ENCODE measurements around the gene COL27A1.

The COL27A1 gene

DNA sequence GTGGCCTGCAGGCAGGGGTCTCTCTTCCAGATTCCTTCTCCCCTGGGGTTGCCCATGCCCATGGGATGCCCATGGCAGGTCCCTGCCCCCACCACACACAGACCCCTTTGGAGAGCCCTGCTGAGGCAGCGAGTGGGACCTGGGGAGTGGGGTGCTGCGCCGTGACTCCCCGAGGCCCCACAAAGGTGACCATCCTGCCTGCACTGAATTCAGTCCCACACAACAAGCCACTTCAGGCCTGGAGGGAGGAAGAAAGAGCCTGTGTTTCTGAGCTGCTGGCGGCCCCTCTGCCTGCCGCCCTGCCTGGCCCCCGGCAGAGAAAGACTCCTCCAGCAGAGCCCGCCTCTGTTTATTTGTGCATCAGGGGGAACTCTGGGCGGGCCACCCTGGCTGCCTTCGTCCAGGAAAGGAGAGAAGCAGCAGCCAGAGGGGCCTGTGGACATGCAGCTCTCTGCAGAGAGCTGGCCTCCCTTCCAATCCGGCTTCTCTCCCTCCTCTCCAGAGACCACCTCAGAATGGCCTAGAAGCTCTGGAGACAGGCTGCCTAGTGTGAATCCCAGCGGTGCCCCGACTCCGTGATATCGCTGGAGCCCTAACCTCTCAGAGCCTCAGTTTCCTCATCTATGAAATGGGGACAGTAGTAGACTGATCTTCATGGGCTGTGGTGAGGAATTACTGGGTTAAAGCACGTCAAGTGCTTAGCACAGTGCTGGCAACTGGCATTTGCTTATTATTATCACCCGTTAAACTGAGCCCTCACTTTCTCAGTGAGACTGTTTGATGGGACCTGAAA, 72.9 kb downstream of the COL27A1 start:
- no peak for DNase-seq

DNA sequence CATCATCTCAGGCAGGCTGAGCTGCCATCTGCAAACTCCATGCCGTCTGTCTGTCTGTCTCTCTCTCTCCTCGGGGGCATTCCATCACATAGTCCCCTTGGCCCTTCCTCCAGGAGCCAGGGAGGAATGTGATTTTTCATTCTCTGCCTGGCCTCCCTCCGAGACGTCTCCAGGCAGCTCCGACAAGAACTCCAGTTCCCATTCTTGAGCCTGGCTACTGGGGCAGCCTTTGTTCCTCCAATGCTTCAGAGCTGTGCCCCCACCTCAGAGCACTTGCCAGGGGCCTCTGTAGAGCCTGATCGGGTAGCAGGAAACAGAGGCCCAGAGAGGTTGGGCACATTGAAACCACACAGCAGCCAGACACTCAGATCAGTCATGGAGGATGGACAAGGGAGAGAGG, 74.0 kb downstream of the COL27A1 start:
- no peak for DNase-seq

DNA sequence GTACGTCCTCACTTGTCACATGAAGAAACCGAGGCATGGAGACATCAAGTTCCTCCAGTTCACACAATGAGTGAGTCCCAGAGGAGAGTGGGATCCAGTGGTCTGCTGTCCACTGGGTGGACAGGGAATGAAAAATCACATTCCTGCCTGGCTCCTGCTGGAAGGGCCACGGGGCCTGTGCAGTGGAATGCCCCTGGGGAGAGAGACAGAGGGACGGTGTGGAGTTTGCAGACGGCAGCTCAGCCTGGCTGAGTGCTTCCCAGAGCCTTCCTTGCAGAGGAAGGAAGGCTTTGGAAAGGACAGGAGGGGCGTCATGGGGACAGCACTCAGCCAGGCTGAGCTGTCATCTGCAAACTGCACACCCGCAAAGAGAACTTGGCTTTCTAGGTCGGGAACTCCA, 74.7 kb downstream of the COL27A1 start:
- no peak for DNase-seq

DNA sequence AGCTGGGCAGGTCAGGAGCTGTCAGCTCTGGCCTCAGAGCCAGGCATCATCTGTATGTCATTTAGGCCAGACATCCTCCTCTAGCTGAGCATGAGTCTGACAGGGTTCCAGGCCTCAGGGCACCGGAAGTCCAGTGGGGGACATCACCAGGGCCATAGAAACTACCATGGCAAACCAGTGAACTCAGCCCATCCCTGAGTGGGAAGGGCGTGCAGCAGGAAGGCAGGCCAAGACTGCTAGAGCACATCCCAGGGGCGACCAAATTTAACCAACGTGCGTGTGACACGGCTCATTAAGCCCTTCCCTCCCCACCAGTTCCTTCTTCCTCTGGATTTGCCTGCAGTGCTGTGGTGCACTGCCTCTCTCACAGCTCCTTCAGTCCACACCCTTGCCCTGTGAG, 75.9 kb downstream of the COL27A1 start:
- no peak for DNase-seq

DNA sequence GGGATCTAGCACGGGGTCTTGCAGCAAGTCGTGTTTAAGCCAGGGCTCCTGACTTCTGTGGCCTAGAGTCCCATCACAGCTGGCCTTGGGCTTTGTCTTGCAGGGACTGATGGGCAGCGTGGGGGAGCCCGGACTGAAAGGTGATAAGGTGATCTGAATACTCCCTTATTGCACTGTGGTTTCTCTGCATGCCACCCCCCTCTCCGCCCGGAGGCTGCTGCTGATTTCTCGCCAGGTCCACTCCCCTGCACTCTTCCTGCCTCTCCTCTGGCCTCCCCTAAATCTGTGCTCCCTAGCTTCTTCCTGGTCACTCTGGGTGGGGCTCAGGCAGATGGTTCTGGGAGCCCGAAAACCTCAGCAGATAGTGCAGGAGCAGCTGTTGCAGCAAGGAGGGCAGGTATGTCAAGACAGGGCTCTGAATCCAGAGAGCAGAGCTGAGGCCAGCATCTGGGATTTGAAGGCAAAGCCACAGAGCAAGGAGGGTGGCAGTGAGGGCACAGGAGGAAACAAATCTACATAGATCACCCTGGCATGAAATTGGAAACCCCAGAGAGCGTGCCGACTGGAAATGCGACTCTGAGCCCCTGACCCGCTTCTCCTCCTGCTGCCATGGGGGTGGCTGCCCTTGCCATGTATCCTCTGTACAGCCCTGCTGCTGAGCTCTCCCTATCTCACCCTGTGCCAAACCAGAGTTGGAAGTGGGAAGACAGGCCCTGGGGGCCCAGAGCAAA, 76.5 kb downstream of the COL27A1 start:
- no peak for DNase-seq

DNA sequence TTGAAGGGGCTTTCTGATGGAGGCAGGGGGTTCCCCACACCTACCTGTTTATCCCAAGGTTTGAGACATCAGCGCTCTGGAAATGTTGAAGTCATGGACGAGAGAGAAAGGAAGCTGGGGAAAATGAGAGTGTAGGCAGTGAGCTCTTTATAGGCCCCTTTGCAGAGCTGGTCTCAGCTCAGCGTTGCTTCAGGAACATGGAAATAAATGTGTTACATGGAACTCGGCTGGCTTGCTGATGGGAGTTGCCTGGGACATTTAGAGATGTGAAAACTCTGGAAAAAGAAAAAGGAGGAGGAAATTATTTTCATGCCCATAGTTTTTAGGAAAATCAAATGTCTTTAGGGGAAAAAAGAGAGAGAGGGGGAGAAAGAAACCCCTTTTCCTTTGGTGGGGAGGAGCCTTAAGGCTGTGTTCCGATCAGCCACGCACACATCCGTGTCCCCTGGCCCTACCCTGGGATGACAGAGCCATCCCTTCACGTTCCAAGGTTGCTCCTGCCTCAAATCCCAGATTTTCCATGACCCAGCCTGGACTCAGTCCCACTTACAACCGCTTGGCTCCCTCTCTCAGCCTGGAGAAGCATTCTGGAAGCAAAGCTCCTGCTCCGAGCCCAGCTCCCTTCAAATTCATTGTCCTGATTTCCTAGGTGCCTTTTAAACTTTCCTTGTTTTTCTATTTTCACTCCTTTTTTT, 78.3 kb downstream of the COL27A1 start:
- no peak for DNase-seq

DNA sequence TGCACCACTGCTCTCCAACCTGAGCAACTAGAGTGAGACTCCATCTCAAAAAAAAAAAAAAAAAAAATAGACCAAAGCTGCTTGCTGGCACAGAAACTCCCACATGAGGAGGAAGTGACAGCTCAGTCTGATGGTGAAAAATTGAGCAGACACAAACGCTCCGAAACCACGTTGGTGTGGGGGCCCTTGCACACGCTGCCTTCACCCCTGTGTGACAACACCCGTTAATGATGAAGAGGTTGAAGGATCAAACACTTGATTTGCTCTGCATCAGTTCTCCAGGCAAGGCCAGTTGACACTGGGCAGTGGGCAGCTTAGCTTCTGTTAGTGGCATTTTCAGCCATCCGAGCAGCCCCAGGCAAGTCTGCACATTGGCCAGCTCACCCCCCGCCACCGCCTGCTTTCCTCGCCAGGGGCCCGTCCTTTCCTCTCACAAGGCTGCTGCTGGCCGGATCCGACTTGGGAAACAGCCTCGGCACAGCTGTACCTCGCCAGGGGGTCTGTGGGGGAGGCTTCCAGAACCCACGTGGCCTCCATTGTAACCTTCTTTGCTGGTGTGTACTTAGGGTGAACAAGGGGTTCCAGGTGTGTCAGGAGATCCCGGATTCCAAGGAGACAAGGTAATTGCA, 79.8 kb downstream of the COL27A1 start:
- no peak for DNase-seq

DNA sequence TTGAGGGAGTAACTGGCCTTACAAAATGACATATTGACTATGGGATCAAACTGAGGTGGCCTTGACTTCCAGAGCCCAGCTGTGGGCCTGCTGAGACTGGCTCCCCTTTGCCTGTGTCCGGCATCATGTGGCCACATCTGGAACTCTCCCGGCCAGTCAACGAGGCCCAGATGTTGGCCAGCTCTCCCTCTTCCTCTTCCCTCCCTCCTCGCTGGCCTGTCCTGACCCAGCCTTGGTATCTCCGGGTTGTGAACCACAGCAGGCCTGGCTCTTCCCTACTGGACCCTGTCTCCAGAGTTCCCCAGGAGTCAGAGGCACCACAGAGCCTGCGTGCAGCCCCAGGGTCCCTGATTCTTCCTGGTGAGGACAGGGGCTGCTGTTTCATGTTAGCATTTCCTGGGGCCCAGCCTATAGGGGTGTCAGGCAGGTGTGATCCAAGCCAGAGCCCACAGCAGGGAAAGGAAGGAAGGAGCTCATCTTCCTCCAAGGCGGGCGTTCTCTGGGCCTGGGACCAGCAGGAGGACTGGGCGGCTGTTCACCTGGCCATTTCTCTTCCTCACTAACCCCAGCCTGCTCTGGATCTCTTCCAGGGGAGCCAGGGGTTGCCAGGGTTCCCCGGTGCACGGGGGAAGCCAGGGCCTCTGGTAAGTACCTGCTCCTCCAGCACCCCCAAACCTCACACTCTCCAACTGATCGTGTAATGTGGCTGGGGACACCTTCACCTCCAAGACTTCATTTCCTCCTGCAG, 81.2 kb downstream of the COL27A1 start:
- no peak for DNase-seq

DNA sequence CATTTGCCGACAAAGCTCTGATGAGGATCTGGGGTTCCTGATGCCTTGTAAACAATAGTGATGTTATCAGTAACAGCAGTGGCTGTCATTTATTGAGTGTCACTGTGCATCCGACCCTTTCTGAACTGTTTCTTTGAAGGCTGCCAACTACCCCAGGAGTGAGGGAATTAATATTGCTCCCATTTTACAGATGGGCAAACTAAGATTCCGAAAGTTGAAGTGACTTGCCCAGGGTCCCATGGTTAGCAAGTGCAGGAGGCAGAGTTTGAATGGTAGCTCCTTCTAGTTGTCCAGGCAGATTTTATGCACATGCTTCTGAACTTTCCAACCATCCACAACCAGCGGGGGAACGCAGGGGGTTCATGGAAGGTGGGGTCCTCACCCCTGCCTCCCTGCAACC, 81.9 kb downstream of the COL27A1 start:
- no peak for DNase-seq

DNA sequence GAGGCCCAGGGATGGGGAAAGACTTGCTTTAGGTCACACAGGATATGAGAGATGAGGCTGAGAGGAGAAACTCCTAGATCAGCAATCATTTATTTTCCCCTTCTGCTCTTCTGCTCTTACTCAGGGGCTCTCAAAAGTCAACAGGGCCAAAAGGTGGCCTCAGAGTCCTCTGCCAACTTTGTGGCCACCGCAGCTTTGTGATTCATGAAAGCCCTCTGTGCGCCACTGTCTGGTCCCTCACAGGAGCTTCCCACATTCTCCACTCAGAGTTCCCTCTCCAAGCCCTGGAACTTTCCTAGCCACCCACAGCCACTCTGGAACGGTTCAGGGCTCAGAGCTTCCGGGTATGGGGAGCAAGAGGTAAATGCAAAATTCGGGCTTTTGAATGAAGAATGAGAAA, 82.4 kb downstream of the COL27A1 start:
- DNase-seq, result no peak

DNA sequence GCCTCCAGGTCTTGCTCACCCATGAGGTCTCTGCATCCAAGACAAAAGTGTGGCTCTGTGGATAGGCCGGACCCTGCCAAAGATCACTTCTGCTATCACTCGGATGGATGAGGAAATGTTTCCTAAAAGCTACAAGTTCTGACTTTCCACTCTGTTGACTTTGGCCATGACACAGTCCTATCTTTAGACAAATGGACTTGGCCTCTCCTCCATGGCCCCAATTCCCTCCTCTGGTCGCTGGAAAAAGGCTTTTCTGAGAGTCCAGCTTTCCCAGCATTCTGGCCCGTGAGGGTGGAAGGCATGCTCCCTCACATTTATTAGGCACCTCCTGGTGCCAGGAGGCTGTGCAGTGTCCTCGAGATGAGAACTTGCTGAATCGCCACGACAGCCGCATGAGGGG, 83.1 kb downstream of the COL27A1 start:
- no peak for DNase-seq

DNA sequence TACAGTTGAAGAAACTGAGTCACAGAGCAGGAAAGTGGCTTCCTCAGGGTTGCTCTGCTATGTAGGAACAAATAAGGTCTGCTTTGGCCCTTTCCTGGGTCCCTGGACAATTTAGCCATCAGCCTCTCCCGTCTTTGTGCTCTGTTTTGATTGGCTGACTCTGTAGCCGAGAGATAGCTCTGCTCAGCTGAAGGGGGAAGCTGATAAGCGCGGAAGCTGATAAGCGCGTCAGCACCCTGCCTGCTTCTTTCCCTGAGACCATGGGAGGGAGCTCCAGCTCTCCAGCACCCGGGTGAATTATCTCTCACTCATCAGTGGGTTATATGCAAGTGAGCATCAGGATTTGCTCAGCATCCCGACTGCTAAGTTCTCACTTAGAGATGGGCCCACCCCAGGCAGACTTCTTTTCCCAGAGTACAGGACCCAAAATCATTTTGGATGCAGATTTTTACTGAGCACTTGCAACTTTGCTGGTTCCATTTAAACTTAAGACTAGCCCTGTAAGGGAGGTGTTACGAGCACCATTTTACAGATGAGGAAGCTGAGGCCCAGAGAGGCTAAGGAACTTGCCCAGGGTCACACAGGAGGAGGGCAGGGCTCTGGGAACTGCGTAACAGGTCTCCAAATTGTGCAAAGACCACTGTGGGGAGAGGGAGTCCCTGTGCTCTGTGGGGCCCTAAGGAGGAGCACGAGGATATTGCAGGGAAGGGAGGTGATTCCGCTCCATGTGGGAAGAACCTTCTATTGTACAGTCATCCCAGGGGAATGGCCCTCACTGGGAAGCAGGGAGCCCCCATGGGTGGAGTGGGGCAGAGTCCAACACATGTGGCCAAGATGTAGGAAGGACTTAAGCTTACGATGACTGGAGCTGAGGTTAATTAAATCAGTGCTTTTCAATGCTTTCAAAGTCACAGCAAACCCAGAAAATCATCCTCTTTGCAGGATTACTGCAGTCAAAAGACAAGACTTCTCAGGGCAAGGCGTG, 83.8 kb downstream of the COL27A1 start:
- DNase-seq, result peak; percentile 44

DNA sequence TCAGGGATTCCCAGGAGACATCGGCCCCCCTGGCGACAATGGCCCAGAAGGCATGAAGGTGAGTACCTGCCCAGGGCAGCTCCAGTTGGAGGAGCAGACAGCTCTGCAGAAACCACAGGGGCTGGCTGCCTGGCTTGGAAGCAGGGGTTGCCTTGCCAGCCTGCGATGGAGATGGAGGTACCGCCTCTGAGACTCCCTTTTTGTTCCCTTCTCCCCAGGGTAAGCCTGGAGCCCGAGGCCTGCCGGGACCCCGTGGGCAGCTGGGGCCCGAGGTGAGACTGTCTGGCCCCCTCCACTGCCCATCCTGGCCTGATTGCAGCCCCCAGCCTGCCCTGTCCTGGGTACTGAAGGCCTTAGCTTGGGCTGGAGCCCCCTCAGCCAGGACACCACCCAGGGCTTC, 84.9 kb downstream of the COL27A1 start:
- DNase-seq, result no peak

DNA sequence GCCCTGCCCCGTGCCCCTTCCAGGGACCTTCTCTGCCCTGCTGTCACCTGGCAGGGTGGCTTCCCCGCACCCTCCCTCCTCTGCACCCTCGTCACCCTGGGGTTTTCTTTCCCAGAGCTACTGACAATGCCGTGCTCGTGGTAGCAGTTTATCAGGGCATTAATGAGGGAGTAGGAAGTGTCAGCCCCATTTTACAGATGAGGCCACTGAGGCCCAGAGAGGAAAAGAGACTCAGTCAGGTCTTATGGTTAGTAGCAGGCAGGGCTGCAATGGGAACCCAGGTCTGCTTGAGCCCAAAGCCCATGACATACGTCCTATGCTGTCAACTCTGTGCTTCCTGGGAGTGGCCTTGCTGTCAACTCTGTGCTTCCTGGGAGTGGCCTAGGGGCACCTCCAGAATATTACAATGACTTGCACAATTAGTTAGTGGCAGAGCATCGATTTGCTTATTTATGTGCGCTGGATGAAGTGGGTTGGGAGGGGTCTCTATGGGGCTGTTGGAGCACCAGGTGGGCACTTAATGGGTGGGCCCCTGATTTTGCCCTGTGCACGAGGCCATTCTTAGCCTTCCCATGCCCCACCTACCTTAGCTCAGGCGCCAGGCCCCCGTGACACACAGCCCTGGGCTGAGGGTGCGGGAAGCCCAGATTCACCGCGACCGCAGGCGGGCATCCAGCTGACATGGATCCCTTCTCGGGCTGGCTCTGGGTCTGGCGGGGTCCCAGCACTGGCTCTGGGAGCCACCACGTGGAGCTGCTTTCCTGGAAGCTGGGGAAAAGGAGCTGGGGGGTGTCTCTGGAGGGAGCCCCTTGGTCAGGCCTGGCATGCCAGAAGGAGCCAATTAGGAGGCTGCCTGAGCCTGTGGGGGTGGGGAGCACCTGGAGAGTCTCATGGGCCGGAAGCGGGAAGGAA, 85.6 kb downstream of the COL27A1 start:
- DNase-seq, result no peak

DNA sequence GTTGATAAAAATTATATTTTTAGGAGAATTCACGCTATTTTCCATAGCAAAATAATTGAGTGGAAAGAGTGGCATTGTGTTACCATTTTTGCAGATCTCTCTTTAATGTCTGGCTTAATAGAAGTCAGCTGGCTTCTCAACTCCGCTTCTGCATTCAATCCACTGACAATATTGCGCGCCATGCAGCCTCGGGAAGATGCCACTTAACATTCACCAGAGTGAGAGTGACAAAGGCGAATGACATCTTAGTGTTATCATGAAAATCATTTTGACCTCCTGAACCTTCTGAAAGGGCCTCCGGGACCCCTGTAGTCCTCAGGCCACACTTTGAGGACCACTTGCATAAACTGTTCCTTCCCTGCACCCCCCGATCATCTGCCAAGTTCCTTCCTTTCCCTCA, 87.5 kb downstream of the COL27A1 start:
- DNase-seq, result no peak

DNA sequence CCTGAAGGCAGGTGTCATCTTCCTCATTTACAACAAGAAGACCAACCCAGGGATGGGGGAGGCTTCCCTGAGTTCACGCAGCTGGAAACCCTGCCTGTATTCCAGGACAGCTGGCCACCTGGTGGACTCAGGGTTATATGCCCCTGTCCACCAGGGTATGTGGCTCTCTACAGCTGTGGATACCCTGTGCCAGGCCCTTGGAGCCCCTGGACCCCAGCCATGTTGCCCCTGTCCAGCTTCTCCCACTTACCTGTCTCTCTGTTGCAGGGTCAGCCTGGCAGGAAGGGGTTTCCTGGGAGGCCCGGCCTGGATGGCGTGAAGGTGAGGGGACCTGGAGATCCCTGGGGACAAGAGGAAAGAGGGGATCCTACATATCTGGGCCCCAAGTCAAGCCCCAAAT, 87.9 kb downstream of the COL27A1 start:
- no peak for DNase-seq

DNA sequence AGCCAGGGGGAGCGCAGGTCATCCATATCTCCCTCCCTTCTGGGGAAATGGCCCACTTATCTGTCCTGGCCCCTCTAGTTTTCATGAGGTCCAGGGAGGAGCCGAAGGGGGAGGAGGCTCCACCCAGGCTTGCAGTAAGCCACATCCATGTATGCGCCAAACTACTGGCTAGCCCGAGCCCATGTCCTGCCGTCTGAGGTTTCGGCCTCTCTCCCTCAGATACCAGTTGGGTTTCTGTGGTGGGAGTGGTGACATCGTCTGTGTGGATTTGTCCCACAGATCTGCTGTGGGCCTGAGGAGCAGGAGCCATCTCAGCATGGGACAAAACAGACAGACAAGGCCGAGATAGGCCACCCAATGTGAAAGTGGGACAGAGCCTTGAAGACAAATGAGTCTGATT, 89.2 kb downstream of the COL27A1 start:
- no peak for DNase-seq

DNA sequence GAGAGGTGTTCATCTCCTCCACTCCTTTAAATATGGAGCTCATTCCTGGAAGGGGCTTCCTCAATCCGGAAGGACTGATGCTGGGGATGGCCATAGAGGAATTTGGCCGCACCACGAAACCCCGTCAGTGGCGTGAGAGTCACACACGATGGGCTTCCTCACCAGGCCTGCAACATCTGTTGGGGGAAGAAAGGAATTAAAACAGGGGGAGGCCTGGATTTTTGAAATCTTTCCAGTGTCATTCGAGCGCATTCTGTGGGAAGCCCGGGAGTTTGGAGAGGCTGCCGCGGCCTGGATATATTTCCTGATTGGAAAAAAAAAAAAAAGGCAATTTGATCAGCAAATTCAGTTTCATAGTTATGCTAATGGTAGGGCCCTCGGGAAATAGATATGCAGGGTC, 91.2 kb downstream of the COL27A1 start:
- peak; percentile 74 for DNase-seq

DNA sequence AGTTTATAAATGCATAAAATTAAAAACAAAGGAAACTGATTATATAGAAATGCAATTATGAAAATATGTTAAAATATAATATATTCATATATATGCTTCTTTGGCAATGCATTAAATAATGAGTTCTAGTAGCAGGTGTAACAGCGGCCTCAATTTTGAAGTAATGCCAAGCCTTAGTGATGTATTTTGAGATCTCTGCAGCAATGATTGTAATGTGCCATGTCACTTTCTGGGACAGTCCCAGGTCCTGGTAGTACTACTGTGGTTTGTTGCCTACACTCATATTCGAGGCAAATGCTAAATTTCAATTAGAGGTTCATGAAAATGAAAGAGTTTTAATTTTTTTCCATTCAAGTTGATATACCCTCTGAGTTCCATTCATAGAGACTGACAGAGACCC, 91.7 kb downstream of the COL27A1 start:
- DNase-seq, result no peak

DNA sequence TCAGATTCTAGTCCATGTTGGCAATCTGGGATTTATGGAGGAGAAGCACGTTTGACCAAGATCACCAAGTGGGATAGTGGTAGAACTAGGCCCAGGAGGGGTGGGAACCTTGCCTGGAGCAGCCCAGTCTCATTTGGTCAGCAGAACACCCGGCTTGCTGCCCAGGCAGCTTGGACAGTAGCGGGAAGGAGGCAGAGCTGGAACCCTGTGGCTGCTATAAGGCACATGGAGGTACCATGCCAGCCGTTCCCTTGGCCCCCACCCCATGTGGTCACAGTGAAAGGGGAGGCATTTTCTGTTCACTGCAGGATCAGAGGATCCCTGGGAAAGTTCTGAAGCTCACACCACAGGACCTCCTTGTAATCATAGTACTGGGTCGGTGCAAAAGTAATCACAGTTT, 92.2 kb downstream of the COL27A1 start:
- DNase-seq, result no peak

Measured in fibroblast of skin of back (primary cell).